HG03066 (cell line): Measurements from ENCODE around the gene MAML3.

ENCODE experiments used
- ATAC-seq: cut with Tn5 transposase; IDR thresholded peaks from one replicate; pipeline ENCODE4 v1.9.1; 2021; ENCODE audit warnings: low read depth; ENCODE audit not compliant: unreplicated experiment

MAML3 gene

GRCh38 chr4:140049024-140049848 is 104.7 kb downstream of the MAML3 start:
- ATAC-seq: no peak

- ATAC-seq: no peak
These were observed 105.5 kb downstream of the MAML3 start for GRCh38 chr4:140048419-140048995.

- ATAC-seq: no peak
These were observed 106.2 kb downstream of the MAML3 start for GRCh38 chr4:140047786-140048185.

GRCh38 chr4:140047017-140047640 is 106.9 kb downstream of the MAML3 start:
- ATAC-seq: no peak

- no peak for ATAC-seq
These were observed 107.4 kb downstream of the MAML3 start for GRCh38 chr4:140046543-140046942.

GRCh38 chr4:140046016-140046415 is 108.0 kb downstream of the MAML3 start:
- ATAC-seq: no peak

GRCh38 chr4:140044337-140044902 is 109.6 kb downstream of the MAML3 start:
- ATAC-seq: no peak

- no peak for ATAC-seq
These were observed 111.3 kb downstream of the MAML3 start for GRCh38 chr4:140042634-140043033.

- no peak for ATAC-seq
These were observed 115.9 kb downstream of the MAML3 start for GRCh38 chr4:140038031-140038533.

GRCh38 chr4:140037353-140038030 is 116.5 kb downstream of the MAML3 start:
- no peak for ATAC-seq

GRCh38 chr4:140031706-140032105 is 122.3 kb downstream of the MAML3 start:
- no peak for ATAC-seq

GRCh38 chr4:140031061-140031460 is 122.9 kb downstream of the MAML3 start:
- ATAC-seq: no peak

- ATAC-seq: no peak
These were observed 125.1 kb downstream of the MAML3 start for GRCh38 chr4:140028676-140029517.

- no peak for ATAC-seq
These were observed 125.9 kb downstream of the MAML3 start for GRCh38 chr4:140028101-140028500.

GRCh38 chr4:140027101-140027500 is 126.9 kb downstream of the MAML3 start:
- no peak for ATAC-seq

- ATAC-seq: no peak
These were observed 128.5 kb downstream of the MAML3 start for GRCh38 chr4:140025470-140025869.

GRCh38 chr4:140020457-140021361 is 133.3 kb downstream of the MAML3 start:
- ATAC-seq: no peak

GRCh38 chr4:140019619-140020347 is 134.2 kb downstream of the MAML3 start:
- no peak for ATAC-seq
